Hepatocyte (in vitro differentiated cells): ENCODE data around the gene HSPBP1. TPM values are rescaled to one million over a fixed set of nuclear protein-coding genes. Genes with fewer than 3 reads are reported as not detected.

Source experiments
- DNase-seq: peaks from one replicate; pipeline ENCODE4 v3.0.0-alpha.2; 2016; ENCODE audit warnings: low spot score
- H2AFZ ChIP-seq: fragments of 200-600 bp; sonication (generic); 2 replicates; pipeline ENCODE4 v1.6.0; 2016; ENCODE audit warnings: antibody characterized with exemption, mild to moderate bottlenecking
- H3K27ac ChIP-seq: fragments of 200-600 bp; sonication (generic); 2 replicates; pipeline ENCODE4 v1.5.1; 2016; ENCODE audit warnings: mild to moderate bottlenecking
- H3K27me3 ChIP-seq: fragments of 200-600 bp; sonication (generic); 2 replicates; pipeline ENCODE4 v1.6.1; 2016
- H3K36me3 ChIP-seq: fragments of 200-600 bp; sonication (generic); replicated peaks from 2 replicates; pipeline ENCODE4 v1.5.1; 2016; ENCODE audit warnings: low read depth; ENCODE audit not compliant: insufficient read depth
- H3K4me1 ChIP-seq: fragments of 200-600 bp; sonication (generic); 2 replicates; pipeline ENCODE4 v1.5.1; 2016; ENCODE audit warnings: mild to moderate bottlenecking, moderate library complexity; ENCODE audit not compliant: insufficient read depth
- H3K4me2 ChIP-seq: fragments of 200-600 bp; sonication (generic); 2 replicates; pipeline ENCODE4 v1.6.0; 2016
- H3K4me3 ChIP-seq: fragments of 200-600 bp; sonication (generic); 2 replicates; pipeline ENCODE4 v1.5.1; 2016; ENCODE audit warnings: mild to moderate bottlenecking
- H3K79me2 ChIP-seq: fragments of 200-600 bp; sonication (generic); 2 replicates; pipeline ENCODE4 v1.6.0; 2017; ENCODE audit warnings: mild to moderate bottlenecking
- H3K9me2 ChIP-seq: fragments of 200-600 bp; sonication (generic); replicated peaks from 2 replicates; pipeline ENCODE4 v1.6.0; 2017; ENCODE audit warnings: mild to moderate bottlenecking; ENCODE audit not compliant: insufficient read depth
- H3K9me3 ChIP-seq: fragments of 200-600 bp; sonication (generic); 2 replicates; pipeline ENCODE4 v1.5.1; 2016; ENCODE audit warnings: low read depth, mild to moderate bottlenecking
- H4K20me1 ChIP-seq: fragments of 200-600 bp; sonication (generic); 2 replicates; pipeline ENCODE4 v1.6.0; 2016; ENCODE audit warnings: mild to moderate bottlenecking; ENCODE audit not compliant: insufficient read depth, poor library complexity, severe bottlenecking
- CTCF ChIP-seq: fragments of 200-600 bp; sonication (generic); IDR thresholded peaks from 2 replicates; pipeline ENCODE4 v1.5.1; 2016; ENCODE audit warnings: antibody characterized with exemption, mild to moderate bottlenecking; ENCODE audit not compliant: poor library complexity
- EZH2 ChIP-seq: fragments of 200-600 bp; sonication (generic); IDR thresholded peaks from 2 replicates; pipeline ENCODE4 v1.6.1; 2016; ENCODE audit warnings: antibody characterized with exemption, mild to moderate bottlenecking, borderline replicate concordance
- EZH2phosphoT487 ChIP-seq: fragments of 200-600 bp; sonication (generic); IDR thresholded peaks from one replicate; pipeline ENCODE4 v1.6.1; 2018; ENCODE audit warnings: antibody characterized with exemption, mild to moderate bottlenecking, low read depth, moderate library complexity; ENCODE audit not compliant: unreplicated experiment, severe bottlenecking
- WGBS: methylation state at CpG from one replicate; pipeline ENCODE4 v1.1.6; 2016; ENCODE audit warnings: low lambda C conversion rate; ENCODE audit errors: missing lambda C conversion rate; 5-methylcytosine and 5-hydroxymethylcytosine counted together
- polyA plus RNA-seq: library from polyadenylated mRNA; unstranded; fragments of >200 nt; fragmentation: Nextera tagmentation; extraction: Ambion mirVana; gene quantifications from 2 replicates; pipeline ENCODE4 v1.2.1, GENCODE V29; 2016
- total RNA-seq: library from RNA; depleted of rRNA; stranded (reverse); fragments of >200 nt; gene quantifications from 2 replicates; pipeline ENCODE4 v1.2.3, GENCODE V29; 2014

HSPBP1 gene
- total and polyA plus RNA-seq, 2 experiments from 2014 or later, result 31.5 to 52.2 TPM

GRCh38 chr19:55272142-55272541, 7.8 kb downstream of the HSPBP1 start:
- H3K27ac ChIP-seq, result no peak overlapping the region
- no peak overlapping the region for H2AFZ ChIP-seq
- H3K79me2 ChIP-seq, result no peaks in the 10 kb centered on the region
- no peaks in the 10 kb centered on the region for H3K36me3 ChIP-seq
- no peaks in the 10 kb centered on the region for H4K20me1 ChIP-seq
- H3K4me2 ChIP-seq, result no peak overlapping the region
- WGBS, result 95% methylated on average over 18 of the region's 18 CpGs
- no peak for DNase-seq
- no peaks in the 10 kb centered on the region for H3K9me2 ChIP-seq
- H3K4me3 ChIP-seq, result no peak overlapping the region
- no peaks in the 10 kb centered on the region for H3K27me3 ChIP-seq
- TF ChIP-seq CTCF, result no peak
- TF ChIP-seq EZH2, result no peak
- TF ChIP-seq EZH2phosphoT487, result no peak
- no peaks in the 10 kb centered on the region for H3K9me3 ChIP-seq
- H3K4me1 ChIP-seq, result no peaks in the 10 kb centered on the region

- Histone ChIP-seq H3K36me3 (no peaks in the 10 kb centered on the region), H2AFZ (no peak overlapping the region), H3K79me2 (no peaks in the 10 kb centered on the region), H3K4me3 (no peak overlapping the region), H3K9me2 (no peaks in the 10 kb centered on the region), H3K27me3 (no peaks in the 10 kb centered on the region), H3K9me3 (no peaks in the 10 kb centered on the region), H3K27ac (no peak overlapping the region), H4K20me1 (no peaks in the 10 kb centered on the region), H3K4me2 (no peak overlapping the region), H3K4me1 (no peaks in the 10 kb centered on the region)
- TF ChIP-seq CTCF, result no peak
- TF ChIP-seq EZH2phosphoT487, result no peak
- no peak for TF ChIP-seq EZH2
- WGBS, result 94% methylated on average over 23 of the region's 25 CpGs
- DNase-seq, result no peak
These were observed 9.6 kb downstream of the HSPBP1 start for GRCh38 chr19:55270172-55270942.

- Histone ChIP-seq H3K9me2 (no peaks in the 10 kb centered on the region), H3K27ac (no peak overlapping the region), H2AFZ (no peak overlapping the region), H4K20me1 (no peaks in the 10 kb centered on the region), H3K27me3 (no peaks in the 10 kb centered on the region), H3K4me3 (no peak overlapping the region), H3K9me3 (no peaks in the 10 kb centered on the region), H3K4me2 (no peak overlapping the region), H3K79me2 (no peaks in the 10 kb centered on the region), H3K4me1 (no peaks in the 10 kb centered on the region), H3K36me3 (no peaks in the 10 kb centered on the region)
- DNase-seq, result no peak
- TF ChIP-seq CTCF (no peak), EZH2phosphoT487 (no peak), EZH2 (no peak)
- 98% methylated on average over 8 of the region's 8 CpGs for WGBS
These were observed 10.6 kb downstream of the HSPBP1 start for GRCh38 chr19:55269299-55269698.
